Fibroblast of gingiva (primary cell): Measurements from ENCODE around the gene GMCL2.
"Not testable (repeated sequence)": the region's sequence is repeated elsewhere in the genome, so short reads cannot be mapped to it uniquely, and the experiment has no call there.

Source experiments
- DNase-seq: peaks from one replicate; pipeline ENCODE4 v3.0.0-alpha.2; 2011; ENCODE audit warnings: low read depth

Gene GMCL2

GRCh38 chr5:178206166-178207101 is 19.3 kb upstream of the GMCL2 start:
- DNase-seq = no peak

- no peak for DNase-seq
These were observed 18.5 kb upstream of the GMCL2 start for GRCh38 chr5:178205749-178206047.

- peak; percentile 70 for DNase-seq
These were observed 18.0 kb upstream of the GMCL2 start for GRCh38 chr5:178204935-178205748.

- DNase-seq = peak; percentile 96
These were observed 17.2 kb upstream of the GMCL2 start, which contains the start of gene HNRNPAB for GRCh38 chr5:178204182-178204934. HNRNPAB (plus strand) TSS chr5:178204533; CDS start chr5:178204838, 305 bp downstream.

- no peak for DNase-seq
These were observed 16.6 kb upstream of the GMCL2 start for GRCh38 chr5:178203670-178204181.

GRCh38 chr5:178202541-178202940 is 15.4 kb upstream of the GMCL2 start:
- no peak for DNase-seq

- no peak for DNase-seq
These were observed 14.7 kb upstream of the GMCL2 start for GRCh38 chr5:178201927-178202235.

GRCh38 chr5:178201221-178201926 is 14.2 kb upstream of the GMCL2 start:
- no peak for DNase-seq

- DNase-seq = no peak
These were observed 12.6 kb upstream of the GMCL2 start for GRCh38 chr5:178199581-178200434.

GRCh38 chr5:178198706-178199105 is 11.5 kb upstream of the GMCL2 start:
- no peak for DNase-seq

GRCh38 chr5:178198151-178198550 is 11.0 kb upstream of the GMCL2 start:
- not testable (repeated sequence) for DNase-seq

GRCh38 chr5:178196986-178197385 is 9.8 kb upstream of the GMCL2 start:
- DNase-seq = no peak

- DNase-seq = no peak
These were observed 9.2 kb upstream of the GMCL2 start for GRCh38 chr5:178196281-178196812.

GRCh38 chr5:178194026-178194425 is 6.9 kb upstream of the GMCL2 start:
- DNase-seq = no peak

GRCh38 chr5:178193251-178193809 is 6.2 kb upstream of the GMCL2 start:
- DNase-seq = no peak

GRCh38 chr5:178192787-178193186 is 5.6 kb upstream of the GMCL2 start:
- DNase-seq = no peak

- no peak for DNase-seq
These were observed 5.1 kb upstream of the GMCL2 start for GRCh38 chr5:178192244-178192643.

- no peak for DNase-seq
These were observed 4.5 kb upstream of the GMCL2 start for GRCh38 chr5:178191661-178192060.

GRCh38 chr5:178189433-178189832 is 2.3 kb upstream of the GMCL2 start:
- DNase-seq = no peak

GRCh38 chr5:178186427-178186826 is 744 bp downstream of the GMCL2 start:
- DNase-seq = peak; percentile 0
